Muscle of leg (tissue), 11 donors: Measurements from ENCODE around the gene LIAS. TPM values are rescaled to one million over a fixed set of nuclear protein-coding genes. Genes with fewer than 3 reads are reported as not detected.

Experiments
- DNase-seq: peaks from one replicate; pipeline ENCODE4 v3.0.0; 2013
- H3K27ac ChIP-seq: one replicate; pipeline ENCODE4 v1.5.1; 2013; ENCODE audit warnings: mild to moderate bottlenecking, low read length, control low read depth
- H3K27me3 ChIP-seq: one replicate; pipeline ENCODE4 v1.6.1; 2013; ENCODE audit warnings: low read length; ENCODE audit not compliant: control insufficient read depth, insufficient read depth
- H3K36me3 ChIP-seq: one replicate; pipeline ENCODE4 v1.6.1; 2013; ENCODE audit warnings: low read length; ENCODE audit not compliant: control insufficient read depth, insufficient read depth
- H3K4me1 ChIP-seq: one replicate; pipeline ENCODE4 v1.6.1; 2013; ENCODE audit warnings: low read length; ENCODE audit not compliant: control insufficient read depth, insufficient read depth
- H3K4me3 ChIP-seq: one replicate; pipeline ENCODE4 v1.5.1; 2013; ENCODE audit warnings: low read length, control low read depth
- H3K9me3 ChIP-seq: replicated peaks from 2 replicates; pipeline ENCODE4 v1.6.1; 2013; ENCODE audit warnings: low read depth, low read length; ENCODE audit not compliant: control insufficient read depth
- WGBS: methylation state at CpG from one replicate; pipeline ENCODE4 v1.1.5; 2013; ENCODE audit warnings: missing lambda C conversion rate; ENCODE audit not compliant: insufficient coverage; 5-methylcytosine and 5-hydroxymethylcytosine counted together
- polyA plus RNA-seq, 8 donors: library from polyadenylated mRNA; unstranded; fragments of 120-200 nt; gene quantifications; one replicate each; pipeline versions ENCODE4 v1.2.1 to v1.2.3, GENCODE V29; 2013; ENCODE audit warnings: inconsistent platforms in 1 of 8, low replicate concordance in 1 of 8; ENCODE audit not compliant: insufficient read length in 8 of 8, insufficient read depth in 1 of 8
- total RNA-seq: library from RNA; stranded (reverse); fragments of 120-200 nt; gene quantifications from one replicate; pipeline ENCODE4 v1.2.4, GENCODE V29; 2013

Gene LIAS
- total and polyA plus RNA-seq, 9 donors: 17.8 to 25.8 (median 22.2) TPM

GRCh38 chr4:39527296-39528060 is 68.6 kb downstream of the LIAS start, which contains the start of gene UGDH:
UGDH (minus strand) TSS chr4:39527439; CDS start chr4:39521512, 5,927 bp downstream.
- Histone ChIP-seq H3K27ac (peak within 1 kb of the TSS; percentile 98), H3K4me3 (peak within 1 kb of the TSS; percentile 80), H3K27me3 (no peaks in the 10 kb centered on the region), H3K36me3 (peaks cover 11% of the 10 kb centered on the region), H3K9me3 (peaks cover 8% of the 10 kb centered on the region), H3K4me1 (peaks cover 8% of the 10 kb centered on the region)
- DNase-seq: peak; percentile 100
- under 1% methylated on average over 64 of the region's 73 CpGs for WGBS

DNA sequence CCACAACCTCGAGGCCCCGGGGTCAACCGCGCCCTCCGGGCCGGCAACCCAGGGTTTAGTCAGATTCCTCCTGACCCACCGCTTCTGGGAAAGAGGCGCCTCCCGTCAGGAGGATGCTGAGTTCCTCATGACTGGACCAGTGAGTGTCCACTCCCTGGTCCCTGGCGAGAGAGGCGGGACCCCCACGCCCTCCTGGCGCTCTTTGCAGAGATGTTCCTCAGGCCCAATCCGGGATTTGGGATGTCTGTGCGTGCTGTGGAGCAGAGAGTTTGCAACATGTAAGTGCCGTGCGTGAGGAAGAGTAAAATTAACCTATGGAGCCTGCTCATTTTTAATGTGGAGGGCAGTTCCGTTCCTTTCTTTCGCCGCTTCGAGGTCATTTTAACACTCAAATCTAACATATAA is 69.2 kb downstream of the LIAS start:
- H3K36me3 ChIP-seq: peaks cover 16% of the 10 kb centered on the region
- peak; percentile 94 for DNase-seq
- H3K27me3 ChIP-seq: no peaks in the 10 kb centered on the region
- H3K27ac ChIP-seq: peak overlapping the region; percentile 98
- peaks cover 8% of the 10 kb centered on the region for H3K9me3 ChIP-seq
- H3K4me3 ChIP-seq: peak overlapping the region; percentile 80
- WGBS: under 1% methylated on average over 14 of the region's 21 CpGs
- H3K4me1 ChIP-seq: peaks cover 8% of the 10 kb centered on the region

Other genes starting within 250 kb of the LIAS start
- gene RFC1, start 92.7 kb upstream of the LIAS start, total RNA-seq: 45.1 TPM
- gene RFC1, start 92.7 kb upstream of the LIAS start, polyA plus RNA-seq: 10 to 100 TPM; 28.6 to 36.7 (median 32.4) TPM
- gene KLB, start 52.1 kb upstream of the LIAS start, total RNA-seq: under 0.01 TPM
- gene KLB, start 52.1 kb upstream of the LIAS start, polyA plus RNA-seq: under 1 TPM; 0.03 to 0.12 (median 0.08) TPM
- 5,379 TPM for gene RPL9, start 134 bp upstream of the LIAS start, total RNA-seq
- 1,000 to 10,000 TPM in 5 of 8 donors, 100 to 1,000 TPM in 3; 502 to 2,657 (median 2,060) TPM for gene RPL9, start 134 bp upstream of the LIAS start, polyA plus RNA-seq
- 37.5 TPM for gene UGDH, start 68.4 kb downstream of the LIAS start, total RNA-seq
- 10 to 100 TPM; 39.4 to 78.1 (median 45.2) TPM for gene UGDH, start 68.4 kb downstream of the LIAS start, polyA plus RNA-seq
- gene SMIM14, start 179.8 kb downstream of the LIAS start, total RNA-seq: 13.7 TPM
- 10 to 100 TPM; 11.6 to 23.9 (median 15.9) TPM for gene SMIM14, start 179.8 kb downstream of the LIAS start, polyA plus RNA-seq
- 16.0 TPM for gene UBE2K, start 239.1 kb downstream of the LIAS start, total RNA-seq
- 10 to 100 TPM; 38.5 to 68.3 (median 51.6) TPM for gene UBE2K, start 239.1 kb downstream of the LIAS start, polyA plus RNA-seq